ENCODE measurements around the gene CPAMD8.

DNA sequence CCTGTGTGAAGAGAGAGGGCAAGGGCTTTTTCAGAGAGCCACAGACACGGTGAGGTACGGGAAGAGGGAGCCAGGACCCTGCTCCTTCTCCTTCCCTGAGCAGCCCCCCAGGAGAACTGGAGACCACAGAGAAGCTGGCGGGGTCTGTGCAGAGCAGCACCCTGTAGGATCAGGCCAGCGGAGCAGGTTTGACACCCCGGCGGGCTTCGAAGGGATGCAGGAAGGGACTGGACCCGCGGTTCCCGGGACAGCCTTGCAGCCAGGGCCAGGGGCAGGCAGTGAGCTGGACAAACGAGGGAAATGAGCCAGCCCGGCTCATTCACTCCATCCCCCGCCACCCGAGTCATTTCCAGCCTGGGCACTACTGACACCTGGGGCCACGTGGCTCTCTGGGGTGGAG, 22.2 kb downstream of the CPAMD8 start:
- TF ChIP-seq, protein P1, sequence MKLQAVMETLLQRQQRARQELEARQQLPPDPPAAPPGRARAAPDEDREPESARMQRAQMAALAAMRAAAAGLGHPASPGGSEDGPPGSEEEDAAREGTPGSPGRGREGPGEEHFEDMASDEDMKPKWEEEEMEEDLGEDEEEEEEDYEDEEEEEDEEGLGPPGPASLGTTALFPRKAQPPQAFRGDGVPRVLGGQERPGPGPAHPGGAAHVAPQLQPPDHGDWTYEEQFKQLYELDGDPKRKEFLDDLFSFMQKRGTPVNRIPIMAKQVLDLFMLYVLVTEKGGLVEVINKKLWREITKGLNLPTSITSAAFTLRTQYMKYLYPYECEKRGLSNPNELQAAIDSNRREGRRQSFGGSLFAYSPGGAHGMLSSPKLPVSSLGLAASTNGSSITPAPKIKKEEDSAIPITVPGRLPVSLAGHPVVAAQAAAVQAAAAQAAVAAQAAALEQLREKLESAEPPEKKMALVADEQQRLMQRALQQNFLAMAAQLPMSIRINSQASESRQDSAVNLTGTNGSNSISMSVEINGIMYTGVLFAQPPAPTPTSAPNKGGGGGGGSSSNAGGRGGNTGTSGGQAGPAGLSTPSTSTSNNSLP (IDR thresholded peaks at IDR 0.05; ENCODE audit: borderline replicate concordance, low read depth, low read length) = no peak
- TF ChIP-seq DPF2 (IDR thresholded peaks at IDR 0.05) = no peak
- no peak for TF ChIP-seq OTX1 (CRISPR knock-in tag; IDR thresholded peaks at IDR 0.05)
- TF ChIP-seq SMARCC2 (IDR thresholded peaks at IDR 0.05; ENCODE audit: low read depth) = no peak
- no peak for TF ChIP-seq SLC30A9 (CRISPR knock-in tag; IDR thresholded peaks at IDR 0.05)
- TF ChIP-seq ZNF282 (CRISPR knock-in tag; IDR thresholded peaks at IDR 0.05) = no peak
- no peak for TF ChIP-seq NCOA1 (IDR thresholded peaks at IDR 0.05; ENCODE audit: low read depth)
- TF ChIP-seq, protein P2, sequence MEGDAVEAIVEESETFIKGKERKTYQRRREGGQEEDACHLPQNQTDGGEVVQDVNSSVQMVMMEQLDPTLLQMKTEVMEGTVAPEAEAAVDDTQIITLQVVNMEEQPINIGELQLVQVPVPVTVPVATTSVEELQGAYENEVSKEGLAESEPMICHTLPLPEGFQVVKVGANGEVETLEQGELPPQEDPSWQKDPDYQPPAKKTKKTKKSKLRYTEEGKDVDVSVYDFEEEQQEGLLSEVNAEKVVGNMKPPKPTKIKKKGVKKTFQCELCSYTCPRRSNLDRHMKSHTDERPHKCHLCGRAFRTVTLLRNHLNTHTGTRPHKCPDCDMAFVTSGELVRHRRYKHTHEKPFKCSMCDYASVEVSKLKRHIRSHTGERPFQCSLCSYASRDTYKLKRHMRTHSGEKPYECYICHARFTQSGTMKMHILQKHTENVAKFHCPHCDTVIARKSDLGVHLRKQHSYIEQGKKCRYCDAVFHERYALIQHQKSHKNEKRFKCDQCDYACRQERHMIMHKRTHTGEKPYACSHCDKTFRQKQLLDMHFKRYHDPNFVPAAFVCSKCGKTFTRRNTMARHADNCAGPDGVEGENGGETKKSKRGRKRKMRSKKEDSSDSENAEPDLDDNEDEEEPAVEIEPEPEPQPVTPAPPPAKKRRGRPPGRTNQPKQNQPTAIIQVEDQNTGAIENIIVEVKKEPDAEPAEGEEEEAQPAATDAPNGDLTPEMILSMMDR (IDR thresholded peaks at IDR 0.05 in 2 of 3, conservative IDR thresholded peaks at IDR 0.05 in 1 of 3; ENCODE audit: insufficient read depth in 2 of 3, low read depth in 1 of 3, low read length in 3 of 3) = no peak
- no peak for TF ChIP-seq ZNF408 (CRISPR knock-in tag; IDR thresholded peaks at IDR 0.05; ENCODE audit: low read depth)
- TF ChIP-seq EP300 (IDR thresholded peaks at IDR 0.05; ENCODE audit: low read length) = no peak
- TF ChIP-seq RUNX1 (IDR thresholded peaks at IDR 0.05; ENCODE audit: low read depth) = no peak
